Measurements from ENCODE around the gene ZDHHC11B.

- TF ChIP-seq CTCF (IDR thresholded peaks at IDR 0.05) (peak in 1 of 5 experiments; percentile 8), POLR2A (IDR thresholded peaks at IDR 0.05) (no peak), EP300 (IDR thresholded peaks at IDR 0.05; ENCODE audit: low read depth) (no peak), POLR2AphosphoS5 (IDR thresholded peaks at IDR 0.05) (no peak)
These were observed 110.5 kb downstream of the ZDHHC11B start for GRCh38 chr5:673831-674629.
